AG09309 (cell line): Measurements from ENCODE around the gene COL11A1.
"Not testable (repeated sequence)": the region's sequence is repeated elsewhere in the genome, so short reads cannot be mapped to it uniquely, and the experiment has no call there.

Experiments
- DNase-seq: peaks from one replicate; pipeline ENCODE4 v3.0.0-alpha.2; 2010; ENCODE audit warnings: low read depth
- H3K4me3 ChIP-seq: 2 replicates; pipeline ENCODE4 v1.5.1; 2011; ENCODE audit warnings: mild to moderate bottlenecking, low read depth, low read length, moderate library complexity; ENCODE audit not compliant: control insufficient read depth
- TF ChIP-seq, protein P1 (sequence below): IDR thresholded peaks from 2 replicates; pipeline ENCODE4 v1.5.1; 2011; ENCODE audit warnings: mild to moderate bottlenecking, low read depth, low read length, inconsistent platforms; ENCODE audit not compliant: insufficient read depth, control insufficient read depth; ENCODE audit errors: missing control alignments

The COL11A1 gene

GRCh38 chr1:102837551-102837950 lies 270.8 kb downstream of the COL11A1 start:
- no peak for DNase-seq
- TF ChIP-seq, protein P1, sequence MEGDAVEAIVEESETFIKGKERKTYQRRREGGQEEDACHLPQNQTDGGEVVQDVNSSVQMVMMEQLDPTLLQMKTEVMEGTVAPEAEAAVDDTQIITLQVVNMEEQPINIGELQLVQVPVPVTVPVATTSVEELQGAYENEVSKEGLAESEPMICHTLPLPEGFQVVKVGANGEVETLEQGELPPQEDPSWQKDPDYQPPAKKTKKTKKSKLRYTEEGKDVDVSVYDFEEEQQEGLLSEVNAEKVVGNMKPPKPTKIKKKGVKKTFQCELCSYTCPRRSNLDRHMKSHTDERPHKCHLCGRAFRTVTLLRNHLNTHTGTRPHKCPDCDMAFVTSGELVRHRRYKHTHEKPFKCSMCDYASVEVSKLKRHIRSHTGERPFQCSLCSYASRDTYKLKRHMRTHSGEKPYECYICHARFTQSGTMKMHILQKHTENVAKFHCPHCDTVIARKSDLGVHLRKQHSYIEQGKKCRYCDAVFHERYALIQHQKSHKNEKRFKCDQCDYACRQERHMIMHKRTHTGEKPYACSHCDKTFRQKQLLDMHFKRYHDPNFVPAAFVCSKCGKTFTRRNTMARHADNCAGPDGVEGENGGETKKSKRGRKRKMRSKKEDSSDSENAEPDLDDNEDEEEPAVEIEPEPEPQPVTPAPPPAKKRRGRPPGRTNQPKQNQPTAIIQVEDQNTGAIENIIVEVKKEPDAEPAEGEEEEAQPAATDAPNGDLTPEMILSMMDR = no peak
- no peak overlapping the region for H3K4me3 ChIP-seq

DNA sequence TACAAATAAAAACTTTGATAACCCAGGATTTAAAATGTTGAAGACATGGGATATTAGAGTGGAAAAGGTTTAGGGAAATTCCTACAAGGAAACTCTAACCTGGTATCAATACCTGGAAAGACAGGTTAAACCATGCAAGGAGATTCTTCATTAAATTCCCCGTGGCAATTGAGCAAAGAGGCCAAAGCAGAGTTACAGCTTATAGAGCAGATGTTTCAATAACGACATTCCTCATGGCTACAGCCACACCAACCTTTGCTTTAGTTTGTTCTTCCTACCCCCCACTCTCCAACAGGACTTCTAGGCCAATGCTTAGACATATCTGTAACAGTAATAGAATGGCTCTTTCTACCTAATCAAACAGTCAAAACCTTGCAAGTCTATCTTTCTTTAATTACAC lies 271.3 kb downstream of the COL11A1 start:
- TF ChIP-seq, protein P1 = no peak
- DNase-seq = no peak
- no peak overlapping the region for H3K4me3 ChIP-seq

DNA sequence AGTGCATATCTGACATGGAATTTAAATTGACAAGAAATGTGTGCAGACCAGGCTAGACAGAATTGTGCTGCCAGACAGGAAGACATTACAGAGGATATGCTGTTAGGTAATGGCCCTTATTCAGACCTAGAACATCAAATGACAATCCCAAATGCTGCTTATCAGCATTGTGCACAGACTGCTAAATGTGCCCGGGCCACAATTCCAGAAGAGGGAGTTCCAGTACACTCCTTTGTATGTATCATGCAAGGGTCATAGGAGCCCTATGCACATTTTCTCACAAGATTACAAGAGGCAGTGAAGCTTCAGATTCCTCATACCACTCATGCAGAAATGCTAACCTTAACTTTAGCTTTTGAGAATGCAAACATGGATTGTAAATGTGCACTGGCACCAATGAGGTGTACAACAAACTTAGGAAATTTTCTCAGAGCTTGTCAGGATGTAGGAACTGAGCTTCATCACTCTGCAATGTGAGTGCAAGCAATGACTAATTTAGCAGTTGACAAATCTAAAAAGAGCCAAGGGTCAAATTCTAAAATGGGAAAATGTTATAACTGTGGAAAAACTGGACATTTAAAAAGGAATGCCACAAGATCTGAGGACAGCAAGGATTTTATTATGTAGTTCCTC lies 273.5 kb downstream of the COL11A1 start:
- DNase-seq = no peak
- TF ChIP-seq, protein P1 = no peak
- H3K4me3 ChIP-seq = no peak overlapping the region

- TF ChIP-seq, protein P1 = no peak
- no peak overlapping the region for H3K4me3 ChIP-seq
- DNase-seq = no peak
These were observed 275.2 kb downstream of the COL11A1 start for GRCh38 chr1:102833151-102833550.

- H3K4me3 ChIP-seq, DNase-seq: not testable (repeated sequence)
These were observed 281.6 kb downstream of the COL11A1 start for GRCh38 chr1:102826706-102827105.
